ENCODE measurements around the gene P2RY6. TPM values are rescaled to one million over a fixed set of nuclear protein-coding genes. Genes with fewer than 3 reads are reported as not detected.

Gene P2RY6
- total RNA-seq, 1 experiment from 2014 or later: not detected

DNA sequence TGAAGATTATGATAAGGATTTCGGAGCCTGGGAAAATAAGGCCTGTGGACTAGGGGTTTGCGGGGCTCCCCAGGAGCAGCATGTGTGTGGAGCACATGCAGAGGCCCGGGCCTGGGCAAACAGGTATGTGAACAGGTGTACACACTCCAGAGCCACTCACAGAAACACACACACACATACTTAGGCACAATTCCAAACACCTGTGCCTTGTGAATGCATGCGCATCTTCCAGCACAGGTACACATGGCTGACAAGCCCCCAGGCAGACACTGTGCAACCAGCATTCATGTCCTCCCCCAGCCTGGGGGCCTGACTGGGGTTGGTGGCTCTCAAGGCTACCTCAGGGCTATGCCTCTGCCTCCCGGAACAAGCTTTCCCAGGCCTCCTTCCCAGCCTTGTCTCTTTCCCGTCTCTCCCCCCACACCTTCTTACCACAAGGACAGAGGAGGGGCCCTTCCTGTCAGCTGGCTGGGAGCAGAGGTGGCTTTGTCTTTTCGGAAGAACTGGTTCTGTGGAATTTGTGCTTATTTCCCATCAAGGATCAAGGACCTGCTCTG is 2.6 kb upstream of the P2RY6 start:
- H3K27me3 Mint-ChIP-seq (ENCODE audit: low read depth): peaks cover 20% of the 10 kb centered on the region
- H3K79me2 ChIP-seq (ENCODE audit: insufficient read depth, low read length): no peaks in the 10 kb centered on the region
- no peak overlapping the region for H4K8ac ChIP-seq (replicated peaks; ENCODE audit: insufficient read length, low read depth, low read length)
- H2BK120ac ChIP-seq (ENCODE audit: low read depth, low read length, poor library complexity, severe bottlenecking): no peak overlapping the region
- peaks cover 2% of the 10 kb centered on the region for H4K20me1 ChIP-seq (ENCODE audit: control insufficient read depth, insufficient read depth, insufficient read length)
- H2BK12ac ChIP-seq (ENCODE audit: insufficient read length, low read depth, low read length): no peak overlapping the region
- H3K27me3 ChIP-seq (ENCODE audit: insufficient read depth, low read length): peaks cover 2% of the 10 kb centered on the region; the same call in 1 of the 2 replicates
- H2BK15ac ChIP-seq (ENCODE audit: low read depth, low read length): no peak overlapping the region
- no peak overlapping the region for H2AK5ac ChIP-seq (ENCODE audit: insufficient read length, low read length)
- no peak overlapping the region for H2BK5ac ChIP-seq (ENCODE audit: insufficient read length, low read length)
- no peak overlapping the region for H2BK20ac ChIP-seq (ENCODE audit: low read depth, low read length, poor library complexity, severe bottlenecking)
- 0 out of 5 replicates have a peak overlapping the region, but pooled peaks of 1 of the 2 experiments have one; percentile 20 for H3K4me3 Mint-ChIP-seq
- H3T11ph ChIP-seq (ENCODE audit: low read length): no peak overlapping the region
- no peak overlapping the region for H4K5ac ChIP-seq (ENCODE audit: insufficient read length, low read depth, low read length)
- no peak overlapping the region for H2AFZ ChIP-seq (ENCODE audit: low read length)
- H3K9ac ChIP-seq (ENCODE audit: extremely low read depth, insufficient read length, low read length): no peak overlapping the region
- no peaks in the 10 kb centered on the region for H3K79me1 ChIP-seq (ENCODE audit: insufficient read depth, low read depth, low read length, poor library complexity, severe bottlenecking)
- H3K27ac ChIP-seq (ENCODE audit: insufficient read length, low read depth, low read length): no peak overlapping the region
- H3K23ac ChIP-seq (ENCODE audit: insufficient read length, low read depth, low read length): no peak overlapping the region
- peaks cover 26 to 49% of the 10 kb centered on the region in 2 experiments for H3K4me1 Mint-ChIP-seq
- H3K4me2 ChIP-seq (ENCODE audit: insufficient read depth, insufficient read length, low read length): no peak overlapping the region
- peak overlapping the region; percentile 56 for H3K18ac ChIP-seq (ENCODE audit: insufficient read length, low read depth, low read length)
- H3K56ac ChIP-seq (ENCODE audit: insufficient read length, low read depth, low read length): no peak overlapping the region
- no CpG with 5 or more reads among the region's 7 CpGs for WGBS (ENCODE audit: extremely low coverage, insufficient read length, low lambda C conversion rate)
- no peak overlapping the region; a peak in 1 of 7 replicates for H3K27ac Mint-ChIP-seq
- H3K4me1 ChIP-seq (ENCODE audit: insufficient read depth, low read length): no peaks in the 10 kb centered on the region
- DNase-seq: peak; percentile 62
- H3K23me2 ChIP-seq (ENCODE audit: insufficient read length, low read depth, low read length, poor library complexity, severe bottlenecking): no peaks in the 10 kb centered on the region
- H3K14ac ChIP-seq (ENCODE audit: insufficient read depth, low read length): no peak overlapping the region
- H3K9me3 ChIP-seq (ENCODE audit: control insufficient read depth, low read depth, low read length): no peaks in the 10 kb centered on the region
- H4K91ac ChIP-seq (ENCODE audit: insufficient read length, low read depth, low read length): no peak overlapping the region
- no peaks in the 10 kb centered on the region for H3K36me3 Mint-ChIP-seq (ENCODE audit: insufficient read depth in 1 of 3, low read depth in 3 of 3)
- TF ChIP-seq, protein P1, sequence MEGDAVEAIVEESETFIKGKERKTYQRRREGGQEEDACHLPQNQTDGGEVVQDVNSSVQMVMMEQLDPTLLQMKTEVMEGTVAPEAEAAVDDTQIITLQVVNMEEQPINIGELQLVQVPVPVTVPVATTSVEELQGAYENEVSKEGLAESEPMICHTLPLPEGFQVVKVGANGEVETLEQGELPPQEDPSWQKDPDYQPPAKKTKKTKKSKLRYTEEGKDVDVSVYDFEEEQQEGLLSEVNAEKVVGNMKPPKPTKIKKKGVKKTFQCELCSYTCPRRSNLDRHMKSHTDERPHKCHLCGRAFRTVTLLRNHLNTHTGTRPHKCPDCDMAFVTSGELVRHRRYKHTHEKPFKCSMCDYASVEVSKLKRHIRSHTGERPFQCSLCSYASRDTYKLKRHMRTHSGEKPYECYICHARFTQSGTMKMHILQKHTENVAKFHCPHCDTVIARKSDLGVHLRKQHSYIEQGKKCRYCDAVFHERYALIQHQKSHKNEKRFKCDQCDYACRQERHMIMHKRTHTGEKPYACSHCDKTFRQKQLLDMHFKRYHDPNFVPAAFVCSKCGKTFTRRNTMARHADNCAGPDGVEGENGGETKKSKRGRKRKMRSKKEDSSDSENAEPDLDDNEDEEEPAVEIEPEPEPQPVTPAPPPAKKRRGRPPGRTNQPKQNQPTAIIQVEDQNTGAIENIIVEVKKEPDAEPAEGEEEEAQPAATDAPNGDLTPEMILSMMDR (conservative IDR thresholded peaks at IDR 0.05): no peak
- no peak overlapping the region for H3K4ac ChIP-seq (ENCODE audit: low read depth, low read length)
- H3K9me3 Mint-ChIP-seq: no peaks in the 10 kb centered on the region; a peak in 1 of 5 replicates

Data from H9 (cell line).